WTC11 (cell line): Measurements from ENCODE around the gene TOE1. TPM values are rescaled to one million over a fixed set of nuclear protein-coding genes. Genes with fewer than 3 reads are reported as not detected.
A peak's percentile ranks its signal among the peaks of the same experiment; 100 is the strongest.

ENCODE experiments used
- ETV6 ChIP-seq: sonication (generic); formaldehyde crosslinking; IDR thresholded peaks from 2 replicates; pipeline ENCODE4 v1.8.1; 2022; ENCODE audit warnings: mild to moderate bottlenecking, missing genetic modification reagents
- FOXJ3 ChIP-seq: sonication (generic); formaldehyde crosslinking; IDR thresholded peaks from 2 replicates; pipeline ENCODE4 v1.9.0; 2021; ENCODE audit warnings: missing genetic modification reagents, mild to moderate bottlenecking, borderline replicate concordance
- FOXK1 ChIP-seq: sonication (generic); formaldehyde crosslinking; IDR thresholded peaks from 2 replicates; pipeline ENCODE4 v1.8.0; 2022; ENCODE audit warnings: mild to moderate bottlenecking, moderate library complexity, missing genetic modification reagents
- FOXP1 ChIP-seq: sonication (generic); formaldehyde crosslinking; IDR thresholded peaks from 2 replicates; pipeline ENCODE4 v1.8.0; 2022; ENCODE audit warnings: missing genetic modification reagents, mild to moderate bottlenecking, moderate library complexity, borderline replicate concordance
- IRF2 ChIP-seq: sonication (generic); formaldehyde crosslinking; IDR thresholded peaks from 2 replicates; pipeline ENCODE4 v1.8.0; 2022; ENCODE audit warnings: low read depth, missing genetic modification reagents, borderline replicate concordance
- JAZF1 ChIP-seq: fragments of 250-450 bp; sonication (Bioruptor Pico); IDR thresholded peaks from 2 replicates; pipeline ENCODE4 v1.9.0; 2021; ENCODE audit warnings: moderate library complexity, mild to moderate bottlenecking, inconsistent platforms
- KAT7 ChIP-seq: sonication (generic); formaldehyde crosslinking; IDR thresholded peaks from 2 replicates; pipeline ENCODE4 v1.8.1; 2023; ENCODE audit warnings: missing genetic modification reagents, mild to moderate bottlenecking, borderline replicate concordance
- NFE2L1 ChIP-seq: sonication (generic); formaldehyde crosslinking; IDR thresholded peaks from 2 replicates; pipeline ENCODE4 v1.8.1; 2023; ENCODE audit warnings: missing genetic modification reagents
- NR2C2 ChIP-seq: sonication (generic); formaldehyde crosslinking; IDR thresholded peaks from 2 replicates; pipeline ENCODE4 v1.8.0; 2022; ENCODE audit warnings: mild to moderate bottlenecking, missing genetic modification reagents
- NR3C1 ChIP-seq: sonication (generic); formaldehyde crosslinking; conservative IDR thresholded peaks from 2 replicates; pipeline ENCODE4 v1.8.1; 2023; ENCODE audit warnings: low read depth, mild to moderate bottlenecking, missing genetic modification reagents
- SOX15 ChIP-seq: fragments of 250-450 bp; sonication (Bioruptor Pico); IDR thresholded peaks from 2 replicates; pipeline ENCODE4 v1.9.0; 2021; ENCODE audit warnings: mild to moderate bottlenecking
- TCF7 ChIP-seq: sonication (generic); formaldehyde crosslinking; IDR thresholded peaks from 2 replicates; pipeline ENCODE4 v1.8.0; 2022; ENCODE audit warnings: mild to moderate bottlenecking, low read depth, missing genetic modification reagents, moderate library complexity
- TEAD1 ChIP-seq: sonication (generic); formaldehyde crosslinking; IDR thresholded peaks from 2 replicates; pipeline ENCODE4 v1.8.0; 2022; ENCODE audit warnings: mild to moderate bottlenecking, missing genetic modification reagents
- total RNA-seq: library from RNA; stranded (reverse); gene quantifications from 3 replicates; pipeline ENCODE4 v1.2.3, GENCODE V29; 2021
- TF ChIP-seq, protein P1 (sequence below): fragments of 250-450 bp; sonication (Bioruptor Pico); conservative IDR thresholded peaks from 2 replicates; pipeline ENCODE4 v1.9.0; 2021; ENCODE audit warnings: mild to moderate bottlenecking
- TF ChIP-seq, protein P2 (sequence below): sonication (generic); formaldehyde crosslinking; IDR thresholded peaks from 2 replicates; pipeline ENCODE4 v1.8.0; 2023; ENCODE audit warnings: mild to moderate bottlenecking, missing genetic modification reagents
- TF ChIP-seq, protein P3 (sequence below): sonication (generic); formaldehyde crosslinking; conservative IDR thresholded peaks from 2 replicates; pipeline ENCODE4 v1.8.1; 2023; ENCODE audit warnings: mild to moderate bottlenecking, low read depth, missing genetic modification reagents, moderate library complexity
- TF ChIP-seq, protein P4 (sequence below): sonication (generic); formaldehyde crosslinking; IDR thresholded peaks from 2 replicates; pipeline ENCODE4 v1.8.0; 2022; ENCODE audit warnings: mild to moderate bottlenecking, missing genetic modification reagents
- TF ChIP-seq, protein P5 (sequence below): sonication (generic); formaldehyde crosslinking; IDR thresholded peaks from 2 replicates; pipeline ENCODE4 v1.8.1; 2022; ENCODE audit warnings: mild to moderate bottlenecking, moderate library complexity, missing genetic modification reagents
- TF ChIP-seq, protein P6 (sequence below): fragments of 200-600 bp; IDR thresholded peaks from 2 replicates; pipeline ENCODE4 v1.8.0; 2022; ENCODE audit warnings: antibody characterized with exemption
- TF ChIP-seq, protein P7 (sequence below): sonication (generic); formaldehyde crosslinking; IDR thresholded peaks from 2 replicates; pipeline ENCODE4 v1.8.1; 2023; ENCODE audit warnings: mild to moderate bottlenecking, missing genetic modification reagents, moderate library complexity
- TF ChIP-seq, protein P8 (sequence below): sonication (generic); formaldehyde crosslinking; IDR thresholded peaks from 2 replicates; pipeline ENCODE4 v1.8.1; 2023; ENCODE audit warnings: mild to moderate bottlenecking, missing genetic modification reagents, moderate library complexity
- TF ChIP-seq, protein P9 (sequence below): fragments of 250-450 bp; sonication (Bioruptor Pico); IDR thresholded peaks from 2 replicates; pipeline ENCODE4 v2.1.2; 2022; ENCODE audit warnings: mild to moderate bottlenecking, moderate library complexity

The TOE1 gene
- total RNA-seq, 1 experiment from 2014 or later, result 7.4 TPM

DNA sequence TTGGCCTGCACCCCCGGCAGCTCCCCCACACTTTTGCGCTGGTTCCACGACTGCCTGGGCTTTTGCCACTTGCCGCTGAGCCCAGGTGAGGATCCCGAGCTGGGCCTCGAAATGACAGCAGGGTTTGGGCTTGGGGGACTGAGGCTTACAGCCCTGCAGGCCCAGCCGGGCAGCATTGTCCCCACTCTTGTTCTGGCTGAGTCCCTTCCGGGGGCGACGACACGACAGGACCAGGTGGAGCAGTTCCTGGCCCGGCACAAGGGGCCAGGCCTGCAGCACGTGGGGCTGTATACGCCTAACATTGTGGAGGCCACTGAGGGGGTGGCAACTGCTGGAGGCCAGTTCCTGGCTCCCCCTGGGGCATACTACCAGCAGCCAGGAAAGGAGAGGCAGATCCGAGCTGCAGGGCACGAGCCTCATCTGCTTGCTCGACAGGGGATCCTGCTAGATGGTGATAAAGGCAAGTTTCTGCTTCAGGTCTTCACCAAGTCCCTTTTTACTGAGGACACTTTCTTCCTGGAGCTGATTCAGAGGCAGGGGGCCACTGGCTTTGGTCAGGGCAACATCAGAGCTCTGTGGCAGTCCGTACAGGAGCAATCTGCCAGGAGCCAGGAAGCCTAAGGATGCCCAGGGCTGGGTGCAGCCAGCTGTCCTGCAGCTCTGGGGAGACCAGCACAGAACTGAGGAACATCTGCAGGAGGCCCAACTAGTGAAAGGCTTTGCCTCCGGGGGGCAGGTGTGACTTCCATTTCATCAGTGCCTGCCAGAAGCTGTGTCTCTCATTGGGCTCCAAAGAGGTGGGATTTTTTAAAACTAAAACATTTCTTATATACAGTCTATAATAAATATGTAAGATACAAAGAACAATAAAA, 12.1 kb upstream of the TOE1 start (continued):
- TF ChIP-seq, protein P1, sequence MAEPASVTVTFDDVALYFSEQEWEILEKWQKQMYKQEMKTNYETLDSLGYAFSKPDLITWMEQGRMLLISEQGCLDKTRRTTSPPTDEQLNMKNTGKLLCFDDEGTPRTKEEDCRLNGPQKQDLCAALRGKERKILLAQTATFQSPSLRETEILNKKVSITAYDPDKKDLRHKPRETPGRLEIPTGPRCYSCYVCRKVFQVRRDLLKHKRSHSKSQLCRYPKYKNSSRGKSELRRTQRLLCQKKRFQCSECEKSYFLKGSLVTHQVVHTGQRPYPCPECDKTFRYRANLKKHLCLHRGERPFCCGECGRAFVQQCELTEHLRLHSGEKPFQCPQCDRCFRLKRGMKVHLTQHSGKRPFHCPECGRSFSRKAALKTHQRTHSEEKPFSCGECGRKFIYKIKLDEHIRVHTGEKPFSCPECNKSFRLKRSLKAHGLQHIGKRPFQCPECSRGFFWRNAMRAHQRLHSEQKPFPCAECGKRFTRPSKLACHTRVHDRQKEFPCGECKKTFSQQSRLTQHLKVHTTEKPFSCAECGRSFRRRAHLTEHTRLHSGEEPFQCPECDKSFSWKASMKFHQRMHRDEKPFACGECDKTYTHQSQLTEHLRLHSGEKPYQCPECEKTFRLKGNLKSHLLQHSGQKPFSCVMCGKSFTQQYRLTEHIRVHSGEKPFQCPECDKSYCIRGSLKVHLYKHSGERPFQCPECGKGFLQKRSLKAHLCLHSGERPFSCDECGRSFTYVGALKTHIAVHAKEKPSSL (CRISPR knock-in tag), result no peak
- TF ChIP-seq, protein P2, sequence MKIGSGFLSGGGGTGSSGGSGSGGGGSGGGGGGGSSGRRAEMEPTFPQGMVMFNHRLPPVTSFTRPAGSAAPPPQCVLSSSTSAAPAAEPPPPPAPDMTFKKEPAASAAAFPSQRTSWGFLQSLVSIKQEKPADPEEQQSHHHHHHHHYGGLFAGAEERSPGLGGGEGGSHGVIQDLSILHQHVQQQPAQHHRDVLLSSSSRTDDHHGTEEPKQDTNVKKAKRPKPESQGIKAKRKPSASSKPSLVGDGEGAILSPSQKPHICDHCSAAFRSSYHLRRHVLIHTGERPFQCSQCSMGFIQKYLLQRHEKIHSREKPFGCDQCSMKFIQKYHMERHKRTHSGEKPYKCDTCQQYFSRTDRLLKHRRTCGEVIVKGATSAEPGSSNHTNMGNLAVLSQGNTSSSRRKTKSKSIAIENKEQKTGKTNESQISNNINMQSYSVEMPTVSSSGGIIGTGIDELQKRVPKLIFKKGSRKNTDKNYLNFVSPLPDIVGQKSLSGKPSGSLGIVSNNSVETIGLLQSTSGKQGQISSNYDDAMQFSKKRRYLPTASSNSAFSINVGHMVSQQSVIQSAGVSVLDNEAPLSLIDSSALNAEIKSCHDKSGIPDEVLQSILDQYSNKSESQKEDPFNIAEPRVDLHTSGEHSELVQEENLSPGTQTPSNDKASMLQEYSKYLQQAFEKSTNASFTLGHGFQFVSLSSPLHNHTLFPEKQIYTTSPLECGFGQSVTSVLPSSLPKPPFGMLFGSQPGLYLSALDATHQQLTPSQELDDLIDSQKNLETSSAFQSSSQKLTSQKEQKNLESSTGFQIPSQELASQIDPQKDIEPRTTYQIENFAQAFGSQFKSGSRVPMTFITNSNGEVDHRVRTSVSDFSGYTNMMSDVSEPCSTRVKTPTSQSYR (CRISPR knock-in tag), result 0 out of 2 replicates have a peak, but pooled peaks have one; percentile 13
- no peak for TF ChIP-seq SOX15
- TF ChIP-seq, protein P3, sequence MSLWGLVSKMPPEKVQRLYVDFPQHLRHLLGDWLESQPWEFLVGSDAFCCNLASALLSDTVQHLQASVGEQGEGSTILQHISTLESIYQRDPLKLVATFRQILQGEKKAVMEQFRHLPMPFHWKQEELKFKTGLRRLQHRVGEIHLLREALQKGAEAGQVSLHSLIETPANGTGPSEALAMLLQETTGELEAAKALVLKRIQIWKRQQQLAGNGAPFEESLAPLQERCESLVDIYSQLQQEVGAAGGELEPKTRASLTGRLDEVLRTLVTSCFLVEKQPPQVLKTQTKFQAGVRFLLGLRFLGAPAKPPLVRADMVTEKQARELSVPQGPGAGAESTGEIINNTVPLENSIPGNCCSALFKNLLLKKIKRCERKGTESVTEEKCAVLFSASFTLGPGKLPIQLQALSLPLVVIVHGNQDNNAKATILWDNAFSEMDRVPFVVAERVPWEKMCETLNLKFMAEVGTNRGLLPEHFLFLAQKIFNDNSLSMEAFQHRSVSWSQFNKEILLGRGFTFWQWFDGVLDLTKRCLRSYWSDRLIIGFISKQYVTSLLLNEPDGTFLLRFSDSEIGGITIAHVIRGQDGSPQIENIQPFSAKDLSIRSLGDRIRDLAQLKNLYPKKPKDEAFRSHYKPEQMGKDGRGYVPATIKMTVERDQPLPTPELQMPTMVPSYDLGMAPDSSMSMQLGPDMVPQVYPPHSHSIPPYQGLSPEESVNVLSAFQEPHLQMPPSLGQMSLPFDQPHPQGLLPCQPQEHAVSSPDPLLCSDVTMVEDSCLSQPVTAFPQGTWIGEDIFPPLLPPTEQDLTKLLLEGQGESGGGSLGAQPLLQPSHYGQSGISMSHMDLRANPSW (CRISPR knock-in tag), result no peak
- TF ChIP-seq NFE2L1 (CRISPR knock-in tag), result peak; percentile 58; the same call in 1 of the 2 replicates
- TF ChIP-seq FOXK1 (CRISPR knock-in tag), result peak; percentile 45; the same call in 1 of the 2 replicates
- TF ChIP-seq KAT7 (CRISPR knock-in tag), result no peak
- TF ChIP-seq, protein P4, sequence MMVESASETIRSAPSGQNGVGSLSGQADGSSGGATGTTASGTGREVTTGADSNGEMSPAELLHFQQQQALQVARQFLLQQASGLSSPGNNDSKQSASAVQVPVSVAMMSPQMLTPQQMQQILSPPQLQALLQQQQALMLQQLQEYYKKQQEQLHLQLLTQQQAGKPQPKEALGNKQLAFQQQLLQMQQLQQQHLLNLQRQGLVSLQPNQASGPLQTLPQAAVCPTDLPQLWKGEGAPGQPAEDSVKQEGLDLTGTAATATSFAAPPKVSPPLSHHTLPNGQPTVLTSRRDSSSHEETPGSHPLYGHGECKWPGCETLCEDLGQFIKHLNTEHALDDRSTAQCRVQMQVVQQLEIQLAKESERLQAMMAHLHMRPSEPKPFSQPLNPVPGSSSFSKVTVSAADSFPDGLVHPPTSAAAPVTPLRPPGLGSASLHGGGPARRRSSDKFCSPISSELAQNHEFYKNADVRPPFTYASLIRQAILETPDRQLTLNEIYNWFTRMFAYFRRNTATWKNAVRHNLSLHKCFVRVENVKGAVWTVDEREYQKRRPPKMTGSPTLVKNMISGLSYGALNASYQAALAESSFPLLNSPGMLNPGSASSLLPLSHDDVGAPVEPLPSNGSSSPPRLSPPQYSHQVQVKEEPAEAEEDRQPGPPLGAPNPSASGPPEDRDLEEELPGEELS, result no peak; the same call in 1 of the 2 replicates
- no peak for TF ChIP-seq TCF7 (CRISPR knock-in tag)
- no peak for TF ChIP-seq NR3C1 (CRISPR knock-in tag)
- TF ChIP-seq, protein P5, sequence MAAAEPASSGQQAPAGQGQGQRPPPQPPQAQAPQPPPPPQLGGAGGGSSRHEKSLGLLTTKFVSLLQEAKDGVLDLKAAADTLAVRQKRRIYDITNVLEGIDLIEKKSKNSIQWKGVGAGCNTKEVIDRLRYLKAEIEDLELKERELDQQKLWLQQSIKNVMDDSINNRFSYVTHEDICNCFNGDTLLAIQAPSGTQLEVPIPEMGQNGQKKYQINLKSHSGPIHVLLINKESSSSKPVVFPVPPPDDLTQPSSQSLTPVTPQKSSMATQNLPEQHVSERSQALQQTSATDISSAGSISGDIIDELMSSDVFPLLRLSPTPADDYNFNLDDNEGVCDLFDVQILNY, result no peak
- TF ChIP-seq FOXJ3 (CRISPR knock-in tag), result no peak
- TF ChIP-seq NR2C2 (CRISPR knock-in tag), result no peak
- TF ChIP-seq, protein P6, sequence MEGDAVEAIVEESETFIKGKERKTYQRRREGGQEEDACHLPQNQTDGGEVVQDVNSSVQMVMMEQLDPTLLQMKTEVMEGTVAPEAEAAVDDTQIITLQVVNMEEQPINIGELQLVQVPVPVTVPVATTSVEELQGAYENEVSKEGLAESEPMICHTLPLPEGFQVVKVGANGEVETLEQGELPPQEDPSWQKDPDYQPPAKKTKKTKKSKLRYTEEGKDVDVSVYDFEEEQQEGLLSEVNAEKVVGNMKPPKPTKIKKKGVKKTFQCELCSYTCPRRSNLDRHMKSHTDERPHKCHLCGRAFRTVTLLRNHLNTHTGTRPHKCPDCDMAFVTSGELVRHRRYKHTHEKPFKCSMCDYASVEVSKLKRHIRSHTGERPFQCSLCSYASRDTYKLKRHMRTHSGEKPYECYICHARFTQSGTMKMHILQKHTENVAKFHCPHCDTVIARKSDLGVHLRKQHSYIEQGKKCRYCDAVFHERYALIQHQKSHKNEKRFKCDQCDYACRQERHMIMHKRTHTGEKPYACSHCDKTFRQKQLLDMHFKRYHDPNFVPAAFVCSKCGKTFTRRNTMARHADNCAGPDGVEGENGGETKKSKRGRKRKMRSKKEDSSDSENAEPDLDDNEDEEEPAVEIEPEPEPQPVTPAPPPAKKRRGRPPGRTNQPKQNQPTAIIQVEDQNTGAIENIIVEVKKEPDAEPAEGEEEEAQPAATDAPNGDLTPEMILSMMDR, result no peak
- TF ChIP-seq, protein P7, sequence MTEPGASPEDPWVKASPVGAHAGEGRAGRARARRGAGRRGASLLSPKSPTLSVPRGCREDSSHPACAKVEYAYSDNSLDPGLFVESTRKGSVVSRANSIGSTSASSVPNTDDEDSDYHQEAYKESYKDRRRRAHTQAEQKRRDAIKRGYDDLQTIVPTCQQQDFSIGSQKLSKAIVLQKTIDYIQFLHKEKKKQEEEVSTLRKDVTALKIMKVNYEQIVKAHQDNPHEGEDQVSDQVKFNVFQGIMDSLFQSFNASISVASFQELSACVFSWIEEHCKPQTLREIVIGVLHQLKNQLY (CRISPR knock-in tag), result no peak
- TF ChIP-seq FOXP1 (CRISPR knock-in tag), result no peak
- TF ChIP-seq JAZF1 (CRISPR knock-in tag), result no peak
- 0 out of 2 replicates have a peak, but pooled peaks have one; percentile 62 for TF ChIP-seq ETV6 (CRISPR knock-in tag)
- peak; percentile 27; the same call in 1 of the 2 replicates for TF ChIP-seq TEAD1 (CRISPR knock-in tag)
- TF ChIP-seq, protein P8, sequence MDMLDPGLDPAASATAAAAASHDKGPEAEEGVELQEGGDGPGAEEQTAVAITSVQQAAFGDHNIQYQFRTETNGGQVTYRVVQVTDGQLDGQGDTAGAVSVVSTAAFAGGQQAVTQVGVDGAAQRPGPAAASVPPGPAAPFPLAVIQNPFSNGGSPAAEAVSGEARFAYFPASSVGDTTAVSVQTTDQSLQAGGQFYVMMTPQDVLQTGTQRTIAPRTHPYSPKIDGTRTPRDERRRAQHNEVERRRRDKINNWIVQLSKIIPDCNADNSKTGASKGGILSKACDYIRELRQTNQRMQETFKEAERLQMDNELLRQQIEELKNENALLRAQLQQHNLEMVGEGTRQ (CRISPR knock-in tag), result peak; percentile 21; the same call in 1 of the 2 replicates
- TF ChIP-seq IRF2 (CRISPR knock-in tag), result no peak
- TF ChIP-seq, protein P9, sequence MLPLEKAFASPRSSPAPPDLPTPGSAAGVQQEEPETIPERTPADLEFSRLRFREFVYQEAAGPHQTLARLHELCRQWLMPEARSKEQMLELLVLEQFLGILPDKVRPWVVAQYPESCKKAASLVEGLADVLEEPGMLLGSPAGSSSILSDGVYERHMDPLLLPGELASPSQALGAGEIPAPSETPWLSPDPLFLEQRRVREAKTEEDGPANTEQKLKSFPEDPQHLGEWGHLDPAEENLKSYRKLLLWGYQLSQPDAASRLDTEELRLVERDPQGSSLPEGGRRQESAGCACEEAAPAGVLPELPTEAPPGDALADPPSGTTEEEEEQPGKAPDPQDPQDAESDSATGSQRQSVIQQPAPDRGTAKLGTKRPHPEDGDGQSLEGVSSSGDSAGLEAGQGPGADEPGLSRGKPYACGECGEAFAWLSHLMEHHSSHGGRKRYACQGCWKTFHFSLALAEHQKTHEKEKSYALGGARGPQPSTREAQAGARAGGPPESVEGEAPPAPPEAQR (CRISPR knock-in tag), result no peak
